Stimulated activated CD4-positive, alpha-beta T cell treated with anti-CD3 and anti-CD28 coated beads, Interleukin-12 subunit alpha, Interleukin-12 subunit beta, amount 100 ng/mL, for 48 hours (primary cell): ENCODE results near the gene OSM.
"Not testable (repeated sequence)": the region's sequence is repeated elsewhere in the genome, so short reads cannot be mapped to it uniquely, and the experiment has no call there.

Experiments used
- DNase-seq, 3 donors: peaks; one replicate each; pipeline ENCODE4 v3.0.0-alpha.2; 2020; ENCODE audit warnings: low read depth in 2 of 3, low spot score in 1 of 3

OSM gene

DNA sequence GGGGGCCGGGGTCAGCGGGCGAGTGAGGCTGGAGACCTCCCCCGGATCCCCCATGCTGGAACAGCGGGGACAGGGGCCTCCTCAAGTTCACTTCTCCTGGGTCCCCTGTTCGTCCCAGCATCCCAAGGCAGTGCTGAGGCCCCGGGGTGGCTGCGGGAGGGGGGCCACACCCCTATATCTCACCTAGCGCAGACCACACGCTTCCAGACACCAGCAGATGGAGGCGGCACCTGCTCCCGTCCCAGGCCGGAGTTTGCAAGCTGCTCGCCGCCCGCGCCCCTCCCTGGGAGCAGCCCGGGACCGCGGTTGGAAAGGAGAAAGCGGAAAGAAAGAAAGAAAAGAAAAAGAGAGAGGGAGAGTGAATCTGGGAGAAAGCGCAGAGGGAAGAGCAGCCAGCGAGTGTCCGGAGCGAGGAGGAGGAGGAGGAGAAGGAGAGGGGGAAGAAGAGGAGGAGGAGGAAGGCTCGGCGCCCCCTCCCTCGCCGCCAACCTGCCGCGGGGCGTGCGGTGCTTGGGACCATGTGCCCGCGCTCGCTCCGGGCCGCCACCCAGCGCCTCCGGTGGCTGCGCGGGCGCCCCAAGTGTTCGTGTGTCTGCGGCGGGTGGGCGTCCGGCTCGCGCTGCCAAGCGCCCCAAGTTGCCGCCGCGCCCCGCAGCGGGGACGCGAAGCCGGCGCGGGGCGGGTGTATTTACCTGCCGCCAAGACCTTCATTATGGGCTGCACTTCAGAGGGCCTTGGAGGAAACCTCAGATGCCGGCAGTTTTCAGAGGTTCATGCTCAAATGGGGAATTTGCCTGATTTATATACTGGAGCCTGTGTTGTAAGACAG, 20.5 kb downstream of the OSM start, which contains the start of gene LIF:
TSS of gene LIF (minus strand) at position 775 of the 829 bp plus-strand sequence. CDS start at position 711, 64 bp downstream.
- no peak for DNase-seq

DNA sequence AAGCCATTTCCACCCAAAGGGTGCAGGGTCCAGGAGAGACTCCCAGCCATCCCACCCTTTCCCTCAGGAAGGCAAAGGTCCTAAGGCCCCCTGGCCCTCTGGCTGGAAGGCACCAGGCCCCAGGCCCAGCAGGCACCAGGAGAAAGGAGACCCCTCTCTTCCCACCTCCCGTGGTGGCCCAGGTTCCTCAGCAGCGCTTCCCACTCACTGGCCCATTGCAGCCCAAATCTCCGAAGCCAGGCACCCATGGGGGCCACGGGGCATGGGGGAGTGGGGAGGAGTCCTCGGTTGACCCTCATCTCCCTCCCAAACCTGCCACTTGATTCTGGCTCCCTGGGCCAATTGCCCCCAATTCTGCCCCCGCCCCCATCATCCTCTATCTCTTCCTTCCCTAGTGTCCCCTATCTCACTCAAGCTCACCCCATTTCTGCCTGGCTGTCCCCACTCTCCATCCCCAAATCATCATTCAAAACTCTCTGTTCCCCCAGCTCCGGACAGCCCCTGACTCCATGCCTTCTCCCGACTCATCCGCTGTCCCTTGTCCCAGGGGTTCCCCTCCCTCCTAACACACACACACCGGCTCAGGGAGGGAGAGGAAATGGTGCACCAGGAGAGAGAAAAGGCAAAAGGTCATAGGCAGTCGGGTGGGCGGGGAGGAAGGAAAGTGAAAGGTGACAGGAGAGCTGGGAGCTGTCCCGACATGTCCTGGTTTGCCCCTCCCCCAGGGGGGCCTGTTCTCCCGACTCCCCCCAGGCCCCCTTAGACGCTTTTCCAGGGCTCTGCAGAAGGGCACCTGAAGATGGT, 21.3 kb downstream of the OSM start:
- DNase-seq, result no peak

DNA sequence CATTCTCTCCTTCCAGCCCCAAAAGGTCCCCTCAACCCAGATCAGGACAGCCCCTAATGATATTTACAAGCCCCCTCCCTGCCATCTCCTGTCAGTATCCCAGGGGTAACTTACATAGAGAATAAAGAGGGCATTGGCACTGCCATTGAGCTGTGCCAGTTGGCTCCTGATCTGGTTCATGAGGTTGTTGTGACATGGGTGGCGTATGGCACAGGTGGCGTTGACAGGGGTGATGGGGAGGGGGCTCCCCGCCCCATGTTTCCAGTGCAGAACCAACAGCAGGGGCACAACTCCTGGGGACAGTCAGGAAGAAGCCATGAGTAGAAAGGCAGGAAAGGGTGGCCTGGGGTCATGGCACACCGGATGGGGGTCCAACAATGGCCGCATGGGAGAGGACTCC, 22.0 kb downstream of the OSM start:
- DNase-seq, result no peak

DNA sequence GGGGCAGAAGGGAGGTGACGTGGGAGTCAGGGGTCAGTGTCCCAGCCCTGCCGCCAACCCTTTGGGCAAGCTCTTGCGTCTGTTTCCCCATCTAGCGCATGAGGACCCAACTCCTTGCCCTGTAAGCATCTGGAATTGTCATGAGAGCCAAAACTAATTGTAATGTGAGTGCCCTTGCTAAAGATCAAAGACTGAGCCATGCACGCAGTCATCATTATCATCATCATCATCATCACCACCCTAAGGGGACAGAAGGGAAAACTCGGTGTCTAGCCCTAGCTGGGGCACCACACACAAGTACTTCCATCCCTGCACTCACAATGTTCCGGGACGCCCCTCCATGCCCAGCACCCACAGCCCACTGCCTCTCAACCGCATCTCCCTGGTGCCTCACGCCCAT, 22.6 kb downstream of the OSM start:
- DNase-seq, result no peak

DNA sequence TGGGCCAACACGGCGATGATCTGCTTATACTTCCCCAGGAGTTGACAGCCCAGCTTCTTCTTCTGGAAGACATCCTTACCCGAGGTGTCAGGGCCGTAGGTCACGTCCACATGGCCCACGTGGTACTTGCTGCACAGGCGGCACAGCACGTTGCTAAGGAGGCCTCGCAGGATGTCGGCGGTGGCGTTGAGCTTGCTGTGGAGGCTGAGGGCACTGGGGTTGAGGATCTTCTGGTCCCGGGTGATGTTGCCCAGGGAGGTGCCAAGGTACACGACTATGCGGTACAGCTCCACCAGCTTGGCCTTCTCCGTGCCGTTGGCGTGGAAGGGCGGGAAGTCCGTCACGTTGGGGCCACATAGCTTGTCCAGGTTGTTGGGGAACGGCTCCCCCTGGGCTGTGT, 23.0 kb downstream of the OSM start:
- no peak for DNase-seq

DNA sequence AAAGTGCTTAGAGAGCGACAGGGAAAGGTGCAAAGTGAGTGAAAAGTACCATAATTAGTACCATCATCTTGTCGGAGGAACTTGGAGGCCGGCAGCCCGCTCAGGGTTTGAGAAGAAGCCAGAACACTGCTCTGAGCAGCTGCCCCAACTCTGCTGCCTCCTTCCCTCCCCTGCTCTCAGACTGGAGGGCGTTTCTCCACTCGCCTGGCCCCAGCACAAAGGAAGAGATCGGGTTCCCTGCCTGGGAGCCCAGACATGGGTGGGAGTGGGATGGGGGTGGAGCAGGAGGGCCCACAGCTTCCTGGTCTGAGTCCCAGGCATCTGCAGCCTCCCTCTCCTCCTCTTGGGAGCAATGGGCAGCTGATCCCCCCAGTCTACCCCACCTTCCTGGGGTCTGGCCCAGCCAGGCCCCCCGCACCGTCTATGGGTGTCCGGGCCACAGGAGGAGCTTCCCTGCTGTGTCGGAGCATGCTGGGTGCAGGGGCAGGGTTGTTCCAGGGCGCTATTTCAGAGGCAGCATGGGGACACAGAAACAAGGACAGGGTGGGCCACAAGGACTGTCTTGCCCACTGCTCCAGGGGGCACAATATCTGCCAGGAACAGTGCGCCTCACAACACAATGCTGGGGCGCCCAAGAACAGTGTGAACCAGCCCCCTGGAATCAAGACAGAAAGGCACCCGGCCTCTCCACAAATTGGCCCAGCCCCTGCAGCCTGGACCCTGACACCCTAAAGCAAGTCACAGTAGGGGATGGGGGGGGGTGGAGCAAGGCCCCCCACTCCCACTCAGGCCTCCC, 24.9 kb downstream of the OSM start:
- no peak for DNase-seq

DNA sequence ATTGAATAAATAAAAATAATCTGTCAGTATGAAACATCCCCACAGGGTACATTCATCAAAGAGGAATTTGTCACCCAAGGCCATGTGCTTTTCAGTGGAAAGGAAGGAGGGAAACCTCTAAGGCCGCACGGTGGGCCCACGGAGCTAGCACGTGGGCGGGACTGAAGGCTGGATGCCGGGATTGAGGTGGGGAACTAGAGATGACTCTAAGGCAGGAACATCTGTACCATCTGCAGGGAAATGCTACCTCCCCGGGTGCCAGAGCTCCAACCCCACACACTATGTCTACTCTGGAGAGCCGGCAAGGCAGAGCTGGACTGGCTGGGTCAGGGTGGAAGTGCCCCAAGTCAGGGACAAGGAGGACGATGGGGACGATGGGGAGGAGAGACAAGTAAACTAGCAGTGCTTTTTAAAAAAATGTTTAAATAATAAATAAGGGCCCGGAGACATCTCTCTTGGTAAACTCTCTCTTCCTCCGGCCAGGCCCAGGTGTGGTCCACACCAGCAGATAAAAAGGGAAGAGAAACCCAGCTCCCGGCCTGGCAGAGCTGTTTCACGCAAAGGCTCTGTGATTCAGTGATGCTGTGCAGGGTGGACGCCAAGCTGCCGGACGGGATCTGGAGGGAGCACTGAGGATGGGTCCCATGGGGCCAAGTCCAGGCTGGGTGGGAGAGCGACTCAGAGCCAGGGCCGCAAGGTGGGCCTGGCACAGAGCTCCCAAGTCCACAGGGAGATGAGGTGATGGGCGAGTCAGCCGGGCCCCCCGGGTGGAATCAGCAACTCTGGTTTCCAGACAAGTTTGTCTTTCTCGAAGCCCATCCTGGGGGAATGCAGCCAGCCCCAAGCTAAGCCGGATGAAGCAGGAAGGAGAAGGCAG, 25.9 kb downstream of the OSM start:
- no peak for DNase-seq

DNA sequence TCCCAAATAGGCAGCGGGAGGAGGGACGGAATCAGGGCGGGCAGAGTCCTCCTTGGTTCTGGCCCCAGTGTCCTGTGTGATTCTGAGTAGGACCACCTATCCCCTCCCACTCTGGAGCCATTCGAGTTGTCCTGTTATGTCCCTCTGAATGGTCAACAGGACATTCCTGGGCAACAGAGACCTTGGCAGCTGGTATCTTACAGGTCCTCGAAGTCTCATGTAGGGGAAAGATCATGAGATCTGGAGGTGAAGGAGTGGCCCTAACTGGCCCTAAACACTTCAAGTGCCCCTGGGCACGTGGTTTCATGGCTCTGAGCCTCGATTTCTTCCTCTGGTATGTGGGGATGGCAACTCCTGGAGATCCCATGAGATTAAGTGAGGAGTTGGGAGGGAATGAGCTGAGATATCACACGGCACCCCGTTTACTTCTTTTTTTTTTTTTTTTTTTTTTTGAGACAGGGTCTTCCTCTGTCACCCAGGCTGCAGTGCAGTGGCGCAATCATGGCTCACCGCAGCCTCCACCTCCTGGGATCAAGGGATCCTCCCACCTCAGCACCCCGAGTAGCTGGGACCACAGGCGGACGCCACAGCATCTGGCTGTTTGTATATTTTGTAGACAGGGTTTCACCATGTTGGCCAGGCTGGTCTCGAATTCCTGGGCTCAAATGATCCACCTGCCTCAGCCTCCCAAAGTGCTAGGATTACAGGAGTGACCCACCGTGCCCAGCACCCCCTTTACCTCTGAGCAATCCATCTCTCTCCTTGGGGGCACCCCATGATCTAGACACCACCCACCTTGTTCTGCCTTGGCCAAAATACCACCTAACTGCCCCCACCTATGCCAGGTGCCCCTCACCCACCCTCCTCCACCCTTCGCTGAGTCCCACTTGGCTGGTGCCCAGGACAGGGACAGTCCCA, 26.9 kb downstream of the OSM start:
- peak in 1 of 3 donors; percentile 34 for DNase-seq

DNA sequence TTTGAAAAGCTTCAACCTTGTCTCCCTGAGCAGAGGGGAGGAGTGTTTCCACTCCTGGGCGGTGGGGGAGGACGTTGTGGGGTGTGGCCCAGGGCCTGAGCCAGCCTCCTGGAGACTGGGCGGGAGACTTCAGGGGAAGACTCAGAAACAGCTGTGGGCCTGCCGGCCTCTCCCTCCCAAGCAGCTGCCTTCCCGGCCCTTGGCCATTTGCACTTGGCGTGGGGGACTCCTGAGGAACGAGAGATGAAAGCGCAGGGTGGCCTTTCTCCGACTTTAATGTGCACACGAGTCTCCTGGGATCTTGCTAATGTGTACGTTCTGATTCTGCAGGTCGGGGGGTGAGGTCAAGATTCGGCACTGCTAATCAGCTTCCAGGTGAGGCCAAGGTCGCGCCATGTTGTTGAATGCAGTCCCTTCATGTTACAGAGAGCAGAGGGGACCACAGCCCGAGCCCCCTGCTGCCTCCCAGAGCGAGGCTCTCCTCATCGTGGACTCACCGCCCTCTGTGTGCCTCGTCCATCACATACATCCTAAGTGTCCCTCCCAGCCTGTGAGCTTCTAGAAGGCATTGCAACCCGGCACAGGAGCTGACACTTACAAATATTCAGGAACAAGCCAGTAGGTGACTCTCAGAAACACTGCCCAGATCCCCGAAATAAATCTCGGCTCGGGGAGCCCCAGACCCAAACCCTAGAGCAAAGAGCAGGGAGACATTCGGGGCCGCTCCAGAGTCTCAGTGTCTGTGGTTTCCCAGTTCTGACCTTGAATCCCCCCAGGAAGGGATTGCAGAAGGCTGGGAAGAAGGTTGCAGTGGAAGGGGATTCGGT, 27.8 kb downstream of the OSM start:
- DNase-seq, result no peak

DNA sequence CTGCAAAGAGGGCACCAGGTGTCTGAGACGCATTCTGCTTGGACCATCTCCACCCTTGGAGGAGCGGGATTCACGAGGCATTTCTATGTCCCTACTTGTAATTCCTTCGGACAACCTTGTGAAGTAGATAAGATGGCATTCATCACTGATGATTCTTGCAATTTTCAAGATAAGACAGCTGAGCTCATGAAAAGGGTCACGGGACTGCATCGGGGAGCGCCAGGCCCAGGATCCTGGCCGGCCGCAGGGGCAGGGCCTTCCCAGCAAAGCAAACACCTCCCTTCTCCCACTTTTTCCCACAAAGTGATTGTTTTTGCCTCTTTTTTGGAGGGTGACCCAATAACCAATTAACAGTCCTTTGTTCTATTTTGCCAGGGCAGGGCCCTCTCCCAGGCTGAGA, 28.5 kb downstream of the OSM start:
- DNase-seq, result no peak

DNA sequence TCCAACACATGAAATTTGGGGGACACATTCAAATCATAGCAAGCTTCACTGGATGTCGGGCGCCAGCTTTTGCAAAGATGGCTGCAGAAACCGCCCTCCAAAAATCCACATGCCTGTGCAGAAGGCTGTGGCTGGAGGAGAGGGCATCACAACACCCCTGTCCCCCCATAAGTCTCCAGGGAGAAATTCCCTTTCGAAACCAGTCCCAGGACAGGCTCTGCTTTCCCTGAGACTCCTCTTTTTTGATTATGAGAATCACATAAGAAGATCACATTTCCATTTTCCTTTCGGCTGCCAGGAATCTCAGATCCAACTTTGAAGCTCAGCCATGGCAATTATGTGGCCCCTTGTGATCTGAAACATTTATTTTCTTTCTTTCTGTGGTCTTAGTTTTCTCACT, 29.8 kb downstream of the OSM start:
- no peak for DNase-seq

DNA sequence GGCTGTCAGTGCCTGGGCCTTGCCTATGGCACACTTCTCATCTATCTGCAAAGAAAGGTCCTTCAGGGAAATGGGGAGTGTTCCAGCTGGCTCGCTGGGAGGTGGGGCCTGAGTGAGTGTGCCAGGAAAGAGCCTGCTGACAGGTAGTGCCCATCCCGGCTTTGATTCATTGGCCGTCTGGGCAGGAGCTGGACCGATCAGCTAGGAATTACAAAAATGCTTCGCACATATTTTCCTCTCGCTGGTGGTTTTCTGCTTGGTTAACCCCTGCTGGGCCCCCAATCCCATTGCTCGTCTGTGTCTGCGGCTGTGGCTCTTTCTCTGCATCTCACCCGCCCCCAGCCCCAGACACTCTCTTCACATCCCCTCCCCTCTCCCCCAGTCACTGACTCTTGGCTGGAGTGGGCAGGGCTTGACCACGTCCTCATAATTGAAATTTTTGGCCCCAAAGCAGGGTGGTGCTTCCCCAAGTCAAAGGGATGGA, 30.9 kb downstream of the OSM start:
- no peak for DNase-seq

DNA sequence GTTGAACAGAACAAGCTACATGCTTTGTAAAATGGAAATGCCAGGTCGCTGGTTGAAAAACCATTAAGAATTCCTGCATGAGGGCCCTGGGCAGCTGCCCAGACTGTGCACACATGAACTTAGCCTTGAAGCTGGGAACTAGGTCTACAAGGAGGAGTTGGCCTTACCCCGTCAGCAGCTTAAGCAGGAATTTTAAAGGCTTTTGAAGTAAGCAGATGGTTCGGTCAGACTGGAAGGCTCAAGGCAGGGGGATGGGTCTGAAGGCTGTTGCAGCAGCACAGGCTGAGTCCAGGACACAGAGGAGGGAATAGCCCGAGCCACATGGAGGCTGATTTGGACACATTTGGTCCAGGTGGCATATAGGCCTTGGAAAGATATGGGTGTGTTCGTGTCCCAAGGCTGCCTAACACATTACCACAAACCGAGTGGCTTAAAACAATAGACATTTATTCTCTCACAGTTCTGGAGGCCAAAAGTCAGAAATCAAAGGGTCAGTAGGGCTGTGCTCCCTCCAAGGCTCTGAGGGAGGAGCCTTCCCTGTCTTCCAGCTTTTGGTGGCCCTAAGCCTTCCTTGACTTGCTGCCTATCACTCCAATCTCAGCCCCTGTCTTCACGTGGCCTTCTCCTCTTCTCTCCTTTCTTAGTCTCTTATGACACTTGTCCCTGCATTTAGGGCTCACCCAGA, 31.7 kb downstream of the OSM start:
- no peak for DNase-seq

DNA sequence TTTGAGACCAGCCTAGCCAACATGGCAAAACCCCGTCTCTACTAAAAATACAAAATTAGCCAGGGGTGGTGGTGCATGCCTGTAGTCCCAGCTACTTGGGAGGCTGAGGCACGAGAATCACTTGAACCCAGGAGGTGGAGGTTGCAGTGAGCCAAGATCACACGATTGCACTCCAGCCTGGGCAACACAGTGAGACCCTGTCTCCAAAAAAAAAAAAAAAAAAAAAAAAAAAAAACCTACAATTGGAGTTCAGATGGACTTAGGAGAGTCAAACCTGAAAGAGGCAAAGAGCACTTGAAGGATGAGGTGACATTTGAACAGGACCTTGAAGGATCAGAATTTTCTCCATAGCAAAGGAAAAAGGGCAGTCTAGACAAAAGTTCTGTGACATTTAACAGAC, 32.3 kb downstream of the OSM start:
- not testable (repeated sequence) for DNase-seq

DNA sequence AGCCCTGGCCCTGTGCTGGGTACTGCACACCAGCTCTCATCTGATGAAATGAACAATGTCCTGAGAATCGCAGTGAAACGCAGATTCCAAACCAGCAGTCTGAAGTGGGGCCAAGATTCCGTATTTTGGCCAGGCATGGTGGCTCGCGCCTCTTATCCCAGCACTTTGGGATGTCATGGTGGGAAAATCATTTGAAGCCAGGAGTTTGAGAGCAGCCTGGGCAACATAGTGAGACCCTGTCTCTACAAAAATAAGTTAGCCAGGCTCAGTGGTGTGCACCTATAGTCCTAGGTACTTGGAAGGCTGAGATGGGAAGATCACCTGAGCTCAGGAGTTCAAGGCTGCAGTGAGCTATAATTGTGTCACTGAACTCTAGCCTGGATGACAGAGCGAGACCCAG, 33.1 kb downstream of the OSM start:
- no peak for DNase-seq

DNA sequence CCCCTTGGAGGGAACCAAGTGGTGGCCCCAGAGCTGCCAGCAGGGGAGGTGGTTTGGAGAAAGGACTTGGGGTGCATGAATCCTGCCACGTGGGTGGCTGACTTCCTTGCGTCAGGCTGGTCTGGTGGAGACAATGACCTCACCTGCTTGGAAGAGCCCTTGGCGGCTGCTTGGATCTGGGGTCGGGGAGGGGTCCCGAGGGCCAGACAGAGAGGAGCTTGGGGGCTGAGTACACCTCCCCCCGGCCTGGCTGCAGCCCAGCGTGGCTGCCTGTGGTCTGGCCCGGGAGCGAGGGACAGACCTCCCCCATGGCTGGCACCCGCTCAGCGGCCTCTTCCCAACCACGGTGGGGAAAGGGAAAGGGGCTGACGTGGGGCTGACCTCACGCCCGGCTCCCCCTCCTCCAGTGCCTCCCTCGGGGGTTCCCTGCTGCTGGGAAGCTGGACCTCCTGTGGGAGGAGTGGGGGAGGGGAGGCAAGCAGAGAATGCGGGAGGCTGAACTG, 33.9 kb downstream of the OSM start:
- DNase-seq, result no peak

DNA sequence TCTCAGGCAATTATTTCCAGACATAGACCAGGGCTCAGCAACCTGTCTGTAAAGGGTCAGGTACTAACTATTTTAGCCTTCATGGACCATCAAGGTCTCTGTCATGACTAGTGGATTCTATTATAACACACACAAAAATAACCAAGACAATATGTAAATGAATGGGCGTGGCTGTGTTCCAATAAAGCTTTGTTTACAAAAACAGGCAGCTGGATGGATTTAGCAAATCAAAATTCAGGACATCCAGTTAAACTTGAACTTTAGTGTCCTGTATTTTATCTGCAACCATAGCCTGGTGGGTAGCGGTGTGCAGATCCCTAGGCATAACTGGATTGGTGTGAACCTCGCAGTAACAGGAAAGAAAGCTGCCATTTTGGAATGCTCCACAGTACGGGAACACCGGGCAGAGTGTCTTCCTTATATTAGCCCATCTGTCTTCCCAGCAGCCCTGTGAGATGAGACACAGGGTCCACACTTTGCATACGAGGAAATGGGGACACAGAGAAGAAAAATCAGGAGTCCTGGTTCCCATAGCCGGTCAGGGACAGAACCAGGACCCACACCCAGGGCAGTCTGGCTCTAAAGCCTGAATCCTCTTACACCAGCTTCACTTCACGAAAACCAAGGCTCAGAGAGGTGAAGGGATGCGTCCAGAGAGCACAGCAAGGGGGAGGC, 35.7 kb downstream of the OSM start:
- DNase-seq, result no peak
